Peyer's patch (tissue), 4 donors: ENCODE data around the gene ANKRD60. TPM values are rescaled to one million over a fixed set of nuclear protein-coding genes. Genes with fewer than 3 reads are reported as not detected.

ENCODE experiments used
- DNase-seq, 3 donors: peaks; one replicate each; pipeline ENCODE4 v3.0.0-alpha.2; 2017 to 2019
- H3K27ac ChIP-seq, 4 donors: fragments of 200-600 bp; sonication (generic); one replicate each; pipeline ENCODE4 v1.5.1; 2016 to 2019
- H3K27me3 ChIP-seq, 2 donors: fragments of 200-600 bp; sonication (generic); one replicate each; pipeline ENCODE4 v1.5.1; 2019
- H3K36me3 ChIP-seq, 3 donors: fragments of 200-600 bp; sonication (generic); one replicate each; pipeline ENCODE4 v1.5.1; 2016 to 2019
- H3K4me1 ChIP-seq, 4 donors: fragments of 200-600 bp; sonication (generic); one replicate each; pipeline ENCODE4 v1.5.1; 2016 to 2019
- H3K4me3 ChIP-seq, 4 donors: fragments of 200-600 bp; sonication (generic); 1 replicate in 3 of 4; 2 replicates in 1 of 4; pipeline ENCODE4 v1.5.1; 2016 to 2019; ENCODE audit warnings: mild to moderate bottlenecking in 1 of 4
- H3K9me3 ChIP-seq, 4 donors: fragments of 200-600 bp; sonication (generic); one replicate each; pipeline ENCODE4 v1.5.1; 2016 to 2019; ENCODE audit warnings: mild to moderate bottlenecking in 1 of 4
- POLR2A ChIP-seq, 2 donors: fragments of 450-650 bp; IDR thresholded peaks; one replicate each; pipeline ENCODE4 v1.5.1; 2017; ENCODE audit warnings: antibody characterized with exemption in 2 of 2, mild to moderate bottlenecking in 2 of 2, moderate library complexity in 2 of 2
- total RNA-seq, 4 donors: library from RNA; depleted of rRNA; stranded (reverse); fragments of >200 nt; gene quantifications; one replicate each; pipeline ENCODE4 v1.1.0, GENCODE V29; 2016
- TF ChIP-seq, protein P1 (sequence below), 6 experiments: fragments of 450-650 bp in 4 of 6; fragments of 200-600 bp in 2 of 6; sonication (generic) in 1 of 6; IDR thresholded peaks; one replicate each; pipeline ENCODE4 v1.5.1; 2017 to 2019; ENCODE audit warnings: antibody characterized with exemption in 6 of 6, mild to moderate bottlenecking in 3 of 6, moderate library complexity in 1 of 6

ANKRD60 gene
- total RNA-seq, 4 donors from 2014 or later: not detected

DNA sequence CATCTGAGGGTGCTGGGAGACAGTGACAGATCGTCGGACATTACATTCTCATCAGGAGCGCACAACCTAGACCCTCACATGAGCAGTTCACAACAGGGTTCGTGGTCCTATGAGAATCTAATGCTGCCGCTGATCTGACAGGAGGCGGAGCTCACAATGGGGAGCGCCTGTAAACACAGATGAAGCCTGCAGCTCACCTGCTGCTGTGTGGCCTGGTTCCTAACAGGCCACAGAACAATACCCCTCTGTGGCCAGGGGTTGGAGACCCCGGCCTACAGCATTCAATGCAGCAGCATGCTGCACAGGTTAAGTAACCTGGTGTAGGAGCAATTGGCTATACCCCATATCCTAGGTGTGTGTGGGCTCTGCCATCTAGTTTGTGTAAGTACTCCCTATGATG is 19.5 kb downstream of the ANKRD60 start:
- Histone ChIP-seq H3K36me3 (no peaks in the 10 kb centered on the region), H3K4me1 (no peaks in the 10 kb centered on the region), H3K27me3 (no peaks in the 10 kb centered on the region), H3K9me3 (no peaks in the 10 kb centered on the region), H3K4me3 (no peak overlapping the region), H3K27ac (no peak overlapping the region)
- TF ChIP-seq POLR2A (IDR thresholded peaks at IDR 0.05): no peak
- TF ChIP-seq, protein P1, sequence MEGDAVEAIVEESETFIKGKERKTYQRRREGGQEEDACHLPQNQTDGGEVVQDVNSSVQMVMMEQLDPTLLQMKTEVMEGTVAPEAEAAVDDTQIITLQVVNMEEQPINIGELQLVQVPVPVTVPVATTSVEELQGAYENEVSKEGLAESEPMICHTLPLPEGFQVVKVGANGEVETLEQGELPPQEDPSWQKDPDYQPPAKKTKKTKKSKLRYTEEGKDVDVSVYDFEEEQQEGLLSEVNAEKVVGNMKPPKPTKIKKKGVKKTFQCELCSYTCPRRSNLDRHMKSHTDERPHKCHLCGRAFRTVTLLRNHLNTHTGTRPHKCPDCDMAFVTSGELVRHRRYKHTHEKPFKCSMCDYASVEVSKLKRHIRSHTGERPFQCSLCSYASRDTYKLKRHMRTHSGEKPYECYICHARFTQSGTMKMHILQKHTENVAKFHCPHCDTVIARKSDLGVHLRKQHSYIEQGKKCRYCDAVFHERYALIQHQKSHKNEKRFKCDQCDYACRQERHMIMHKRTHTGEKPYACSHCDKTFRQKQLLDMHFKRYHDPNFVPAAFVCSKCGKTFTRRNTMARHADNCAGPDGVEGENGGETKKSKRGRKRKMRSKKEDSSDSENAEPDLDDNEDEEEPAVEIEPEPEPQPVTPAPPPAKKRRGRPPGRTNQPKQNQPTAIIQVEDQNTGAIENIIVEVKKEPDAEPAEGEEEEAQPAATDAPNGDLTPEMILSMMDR (IDR thresholded peaks at IDR 0.05): no peak
- DNase-seq: no peak

DNA sequence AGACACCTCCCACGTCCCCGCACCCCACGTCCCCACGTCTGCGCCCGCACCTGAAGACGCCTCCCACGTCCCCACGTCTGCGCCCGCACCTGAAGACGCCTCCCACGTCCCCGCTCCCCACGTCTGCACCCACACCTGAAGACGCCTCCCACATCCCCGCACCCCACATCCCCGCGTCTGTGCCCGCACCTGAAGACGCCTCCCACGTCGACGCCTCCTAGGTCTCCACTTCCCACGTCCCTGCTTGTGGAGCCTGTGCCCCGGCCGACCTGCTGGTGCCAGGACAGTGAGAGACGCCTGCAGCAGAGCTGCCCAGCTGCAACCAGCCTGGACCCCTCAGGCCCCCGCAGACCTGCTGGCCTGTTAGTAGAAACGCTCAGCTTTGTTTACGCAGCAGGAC is 22.6 kb downstream of the ANKRD60 start:
- Histone ChIP-seq H3K36me3 (no peaks in the 10 kb centered on the region), H3K27me3 (no peaks in the 10 kb centered on the region), H3K9me3 (no peaks in the 10 kb centered on the region), H3K4me3 (no peak overlapping the region), H3K4me1 (no peaks in the 10 kb centered on the region), H3K27ac (no peak overlapping the region)
- no peak for DNase-seq
- no peak for TF ChIP-seq POLR2A (IDR thresholded peaks at IDR 0.05)

DNA sequence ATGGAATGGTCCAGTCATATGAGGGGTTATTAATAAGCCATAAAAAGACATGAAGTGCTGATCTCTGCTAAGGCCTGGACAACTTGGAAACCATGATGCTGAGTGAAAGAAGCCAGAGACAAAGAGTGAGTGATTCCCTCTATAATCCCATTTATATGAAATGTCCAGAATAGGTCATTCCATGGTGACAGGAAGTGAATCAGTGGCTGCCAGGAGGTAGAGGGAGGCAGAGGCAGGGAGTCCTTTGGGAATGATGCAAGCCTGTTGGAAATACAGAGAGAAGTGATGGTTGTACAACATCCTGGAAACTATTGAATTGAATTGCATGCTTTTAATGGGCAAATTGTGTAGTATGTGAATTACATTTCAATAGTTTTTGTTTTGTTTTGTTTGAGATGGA is 26.4 kb downstream of the ANKRD60 start:
- no peak for DNase-seq
- Histone ChIP-seq H3K36me3 (no peaks in the 10 kb centered on the region), H3K27ac (no peak overlapping the region), H3K27me3 (no peaks in the 10 kb centered on the region), H3K4me3 (no peak overlapping the region), H3K9me3 (no peaks in the 10 kb centered on the region), H3K4me1 (no peaks in the 10 kb centered on the region)
- TF ChIP-seq, protein P1 (IDR thresholded peaks at IDR 0.05): no peak
- no peak for TF ChIP-seq POLR2A (IDR thresholded peaks at IDR 0.05)

DNA sequence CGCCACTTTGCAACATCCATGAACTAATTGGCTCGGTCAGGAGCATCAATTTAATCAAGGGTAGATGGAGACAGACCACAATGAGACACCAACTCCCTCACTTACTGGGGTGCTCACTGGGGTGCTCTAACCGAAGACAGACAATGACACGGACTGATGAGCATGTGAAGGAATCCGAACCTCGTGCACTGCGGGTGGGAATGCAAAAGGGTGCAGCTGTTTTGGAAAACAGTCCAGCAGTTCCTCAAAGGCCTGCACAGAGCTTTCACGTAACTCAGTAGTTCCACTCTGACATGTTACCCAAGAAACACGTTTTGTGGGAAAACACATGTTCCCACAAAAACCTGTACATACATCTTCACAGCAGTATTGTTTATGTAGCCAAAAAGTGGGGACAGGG is 26.8 kb downstream of the ANKRD60 start:
- H3K4me1 ChIP-seq: no peaks in the 10 kb centered on the region
- TF ChIP-seq, protein P1 (IDR thresholded peaks at IDR 0.05): no peak
- no peak for TF ChIP-seq POLR2A (IDR thresholded peaks at IDR 0.05)
- H3K27ac ChIP-seq: no peak overlapping the region
- DNase-seq: no peak
- no peak overlapping the region for H3K4me3 ChIP-seq
- H3K9me3 ChIP-seq: no peaks in the 10 kb centered on the region
- no peaks in the 10 kb centered on the region for H3K36me3 ChIP-seq
- H3K27me3 ChIP-seq: no peaks in the 10 kb centered on the region

DNA sequence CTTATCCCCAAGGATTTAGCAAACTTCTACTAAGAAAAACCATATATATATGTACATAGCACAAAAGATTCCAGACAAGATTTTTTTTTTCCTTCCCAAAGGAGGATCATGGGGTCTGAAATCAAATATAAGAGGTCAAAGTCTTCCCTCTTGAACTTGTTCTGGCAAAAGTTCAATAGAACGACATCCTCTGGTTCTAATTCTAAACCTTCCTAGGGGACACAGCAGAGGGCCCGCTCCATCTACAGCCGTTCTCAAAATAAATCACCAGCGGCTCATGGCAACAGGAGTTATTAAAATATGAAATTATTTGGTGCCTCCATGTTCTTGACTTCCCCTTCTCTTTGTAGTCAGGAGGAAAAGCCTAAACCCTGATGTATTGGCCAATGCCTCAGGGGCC is 29.0 kb downstream of the ANKRD60 start:
- no peak for TF ChIP-seq POLR2A (IDR thresholded peaks at IDR 0.05)
- TF ChIP-seq, protein P1 (IDR thresholded peaks at IDR 0.05): no peak
- Histone ChIP-seq H3K4me1 (no peaks in the 10 kb centered on the region), H3K27me3 (no peaks in the 10 kb centered on the region), H3K27ac (no peak overlapping the region), H3K36me3 (no peaks in the 10 kb centered on the region), H3K4me3 (no peak overlapping the region), H3K9me3 (no peaks in the 10 kb centered on the region)
- no peak for DNase-seq

DNA sequence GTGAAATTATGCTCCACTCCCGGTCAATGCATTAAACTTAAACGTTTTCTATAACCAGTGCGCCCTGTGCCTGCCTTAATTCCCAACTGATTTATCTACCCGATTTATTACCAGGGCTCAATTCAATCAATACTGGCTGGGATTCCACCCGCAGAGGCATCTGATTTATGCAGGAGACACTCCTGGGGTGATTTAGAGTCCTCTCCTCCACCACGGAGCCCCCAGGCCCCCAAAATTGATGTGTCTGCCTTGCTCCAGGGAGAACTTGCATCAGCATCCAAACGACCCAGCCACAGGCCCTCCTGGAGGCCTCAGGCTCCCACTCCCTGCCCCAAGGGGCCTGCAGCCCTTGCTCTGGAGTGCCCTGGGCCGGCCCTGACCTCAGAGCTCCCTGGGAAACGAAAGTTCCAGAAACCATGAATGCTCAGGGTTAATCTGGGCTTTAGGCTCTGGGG is 29.5 kb downstream of the ANKRD60 start:
- Histone ChIP-seq H3K9me3 (no peaks in the 10 kb centered on the region), H3K36me3 (no peaks in the 10 kb centered on the region), H3K27me3 (no peaks in the 10 kb centered on the region), H3K4me3 (no peak overlapping the region), H3K4me1 (no peaks in the 10 kb centered on the region), H3K27ac (no peak overlapping the region)
- TF ChIP-seq, protein P1 (IDR thresholded peaks at IDR 0.05): no peak
- no peak for TF ChIP-seq POLR2A (IDR thresholded peaks at IDR 0.05)
- DNase-seq: no peak
